ENCODE data around the gene OCEL1.

The OCEL1 gene

GRCh38 chr19:17229890-17230289 is 3.9 kb downstream of the OCEL1 start:
- H3F3A ChIP-seq (ENCODE audit: control insufficient read depth, insufficient read depth), result peaks cover 9% of the 10 kb centered on the region
- peaks cover 19% of the 10 kb centered on the region for H3K4me1 ChIP-seq (ENCODE audit: control insufficient read depth, low read length)
- peaks cover 32% of the 10 kb centered on the region for H3K79me2 ChIP-seq (ENCODE audit: control insufficient read depth, low read length)
- H4K20me1 ChIP-seq (ENCODE audit: control insufficient read depth, insufficient read depth, low read depth, low read length), result peaks cover 5% of the 10 kb centered on the region; the same call in 1 of the 2 replicates
- no peaks in the 10 kb centered on the region for H3K9me3 ChIP-seq (ENCODE audit: control insufficient read depth, insufficient read depth, low read length)
- H3K9me2 ChIP-seq (replicated peaks; ENCODE audit: control insufficient read depth, low read length), result no peaks in the 10 kb centered on the region
- no peak for TF ChIP-seq EZH2phosphoT487 (IDR thresholded peaks at IDR 0.05; ENCODE audit: borderline replicate concordance, low read length)
- TF ChIP-seq, protein P1, sequence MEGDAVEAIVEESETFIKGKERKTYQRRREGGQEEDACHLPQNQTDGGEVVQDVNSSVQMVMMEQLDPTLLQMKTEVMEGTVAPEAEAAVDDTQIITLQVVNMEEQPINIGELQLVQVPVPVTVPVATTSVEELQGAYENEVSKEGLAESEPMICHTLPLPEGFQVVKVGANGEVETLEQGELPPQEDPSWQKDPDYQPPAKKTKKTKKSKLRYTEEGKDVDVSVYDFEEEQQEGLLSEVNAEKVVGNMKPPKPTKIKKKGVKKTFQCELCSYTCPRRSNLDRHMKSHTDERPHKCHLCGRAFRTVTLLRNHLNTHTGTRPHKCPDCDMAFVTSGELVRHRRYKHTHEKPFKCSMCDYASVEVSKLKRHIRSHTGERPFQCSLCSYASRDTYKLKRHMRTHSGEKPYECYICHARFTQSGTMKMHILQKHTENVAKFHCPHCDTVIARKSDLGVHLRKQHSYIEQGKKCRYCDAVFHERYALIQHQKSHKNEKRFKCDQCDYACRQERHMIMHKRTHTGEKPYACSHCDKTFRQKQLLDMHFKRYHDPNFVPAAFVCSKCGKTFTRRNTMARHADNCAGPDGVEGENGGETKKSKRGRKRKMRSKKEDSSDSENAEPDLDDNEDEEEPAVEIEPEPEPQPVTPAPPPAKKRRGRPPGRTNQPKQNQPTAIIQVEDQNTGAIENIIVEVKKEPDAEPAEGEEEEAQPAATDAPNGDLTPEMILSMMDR (IDR thresholded peaks at IDR 0.05; ENCODE audit: low read depth, low read length, poor library complexity, severe bottlenecking), result no peak
- no peaks in the 10 kb centered on the region for H3K27me3 ChIP-seq (ENCODE audit: control insufficient read depth, low read length)
- no peak overlapping the region for H3K4me3 ChIP-seq (ENCODE audit: low read length)
- H3K27ac ChIP-seq (ENCODE audit: low read depth, low read length), result no peak overlapping the region
- peaks cover 53% of the 10 kb centered on the region for H3K36me3 ChIP-seq (ENCODE audit: control insufficient read depth, low read length)
- no peak overlapping the region for H3K4me2 ChIP-seq (ENCODE audit: low read length)

- no peak overlapping the region for H3K4me2 ChIP-seq (ENCODE audit: low read length)
- no peak overlapping the region for H3K27ac ChIP-seq (ENCODE audit: low read depth, low read length)
- H3K4me3 ChIP-seq (ENCODE audit: low read length), result no peak overlapping the region
- H3K9me3 ChIP-seq (ENCODE audit: control insufficient read depth, insufficient read depth, low read length), result no peaks in the 10 kb centered on the region
- peaks cover 12% of the 10 kb centered on the region for H3F3A ChIP-seq (ENCODE audit: control insufficient read depth, insufficient read depth)
- H4K20me1 ChIP-seq (ENCODE audit: control insufficient read depth, insufficient read depth, low read depth, low read length), result peaks cover 5% of the 10 kb centered on the region; the same call in 1 of the 2 replicates
- no peaks in the 10 kb centered on the region for H3K9me2 ChIP-seq (replicated peaks; ENCODE audit: control insufficient read depth, low read length)
- H3K4me1 ChIP-seq (ENCODE audit: control insufficient read depth, low read length), result peaks cover 24% of the 10 kb centered on the region
- peaks cover 37% of the 10 kb centered on the region for H3K79me2 ChIP-seq (ENCODE audit: control insufficient read depth, low read length)
- no peaks in the 10 kb centered on the region for H3K27me3 ChIP-seq (ENCODE audit: control insufficient read depth, low read length)
- peaks cover 64% of the 10 kb centered on the region for H3K36me3 ChIP-seq (ENCODE audit: control insufficient read depth, low read length)
- TF ChIP-seq EZH2phosphoT487 (IDR thresholded peaks at IDR 0.05; ENCODE audit: borderline replicate concordance, low read length), result no peak
- TF ChIP-seq, protein P1 (IDR thresholded peaks at IDR 0.05; ENCODE audit: low read depth, low read length, poor library complexity, severe bottlenecking), result no peak
These were observed 6.2 kb downstream of the OCEL1 start for GRCh38 chr19:17232258-17232657.

DNA sequence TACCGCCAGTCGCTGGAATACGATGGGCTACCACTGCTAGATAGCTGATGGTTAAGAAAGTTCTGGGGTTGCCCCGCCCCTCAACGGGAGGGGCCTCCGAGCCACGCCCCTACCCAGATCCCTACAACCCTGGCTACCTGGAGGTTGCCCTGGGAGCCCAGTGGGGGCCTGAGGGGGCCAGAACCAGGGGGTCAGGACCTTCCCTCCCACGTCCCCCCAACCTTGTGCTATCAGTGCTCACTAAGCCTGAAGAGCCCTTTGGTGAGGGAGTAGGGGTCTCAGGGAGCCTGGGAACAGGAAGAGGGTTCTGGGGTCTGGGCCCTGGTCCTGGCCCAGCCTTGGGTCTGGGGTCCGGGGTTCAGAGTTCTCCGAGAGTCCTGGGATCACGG is 8.9 kb downstream of the OCEL1 start:
- H3K4me3 ChIP-seq (ENCODE audit: low read length), result peak overlapping the region; percentile 74
- peak overlapping the region; percentile 78 for H3K4me2 ChIP-seq (ENCODE audit: low read length)
- no peaks in the 10 kb centered on the region for H3K9me3 ChIP-seq (ENCODE audit: control insufficient read depth, insufficient read depth, low read length)
- peaks cover 36% of the 10 kb centered on the region for H3K79me2 ChIP-seq (ENCODE audit: control insufficient read depth, low read length)
- no peaks in the 10 kb centered on the region for H3K27me3 ChIP-seq (ENCODE audit: control insufficient read depth, low read length)
- H3F3A ChIP-seq (ENCODE audit: control insufficient read depth, insufficient read depth), result peaks cover 17% of the 10 kb centered on the region
- peaks cover 23% of the 10 kb centered on the region for H3K4me1 ChIP-seq (ENCODE audit: control insufficient read depth, low read length)
- peaks cover 66% of the 10 kb centered on the region for H3K36me3 ChIP-seq (ENCODE audit: control insufficient read depth, low read length)
- no peaks in the 10 kb centered on the region for H3K9me2 ChIP-seq (replicated peaks; ENCODE audit: control insufficient read depth, low read length)
- no peak for TF ChIP-seq EZH2phosphoT487 (IDR thresholded peaks at IDR 0.05; ENCODE audit: borderline replicate concordance, low read length)
- TF ChIP-seq, protein P1 (IDR thresholded peaks at IDR 0.05; ENCODE audit: low read depth, low read length, poor library complexity, severe bottlenecking), result no peak
- H3K27ac ChIP-seq (ENCODE audit: low read depth, low read length), result peak overlapping the region; percentile 54
- H4K20me1 ChIP-seq (ENCODE audit: control insufficient read depth, insufficient read depth, low read depth, low read length), result peaks cover 5% of the 10 kb centered on the region; the same call in 1 of the 2 replicates

Data from DOHH2 (cell line).